Measurements from ENCODE around the gene ZSWIM4.

DNA sequence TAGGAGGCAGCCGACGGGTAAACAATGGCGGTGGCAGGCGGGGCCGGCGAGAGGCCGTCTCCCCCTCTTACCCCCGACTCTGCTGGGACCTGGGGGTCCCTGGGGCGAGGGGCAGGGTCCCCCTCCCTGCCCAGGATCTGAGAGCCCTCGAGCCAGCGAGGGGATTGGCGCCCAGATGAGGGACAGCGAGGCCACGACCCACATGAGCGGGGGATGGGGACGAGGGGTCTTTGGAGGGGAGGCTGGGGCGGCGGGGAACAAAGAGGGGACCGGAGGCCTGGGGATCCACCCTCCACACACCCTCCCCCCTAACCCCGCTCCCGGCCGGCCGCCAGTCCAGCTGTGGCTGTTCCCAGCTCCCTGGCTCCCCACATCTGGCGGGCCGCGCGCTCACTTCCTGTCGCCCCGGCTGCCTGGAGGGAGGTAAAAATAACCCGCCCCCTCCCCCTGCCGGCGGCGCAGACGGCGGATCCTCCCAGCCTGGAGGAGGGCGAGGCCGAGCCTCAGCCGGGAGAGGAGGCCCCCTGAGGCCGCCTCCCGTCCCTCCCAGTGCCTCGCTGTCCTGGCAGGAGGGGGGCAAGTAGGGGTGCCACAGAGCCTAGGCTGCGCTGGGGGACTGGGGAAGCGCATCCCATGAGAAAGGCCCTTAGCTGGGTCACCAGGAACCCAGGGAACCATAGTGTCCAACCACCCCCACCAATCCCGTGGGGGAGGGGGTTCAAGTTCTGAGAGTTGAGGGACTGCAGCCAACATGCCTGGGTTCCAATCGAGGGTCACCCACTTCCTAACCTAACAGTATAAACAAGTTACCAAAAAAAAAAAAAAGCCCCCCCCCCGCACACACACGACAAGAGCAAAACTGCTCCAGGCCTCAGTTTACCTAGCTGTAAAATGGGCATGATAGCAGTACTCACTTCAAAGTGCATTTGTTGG lies 52.4 kb downstream of the ZSWIM4 start:
- TF ChIP-seq, protein P1, sequence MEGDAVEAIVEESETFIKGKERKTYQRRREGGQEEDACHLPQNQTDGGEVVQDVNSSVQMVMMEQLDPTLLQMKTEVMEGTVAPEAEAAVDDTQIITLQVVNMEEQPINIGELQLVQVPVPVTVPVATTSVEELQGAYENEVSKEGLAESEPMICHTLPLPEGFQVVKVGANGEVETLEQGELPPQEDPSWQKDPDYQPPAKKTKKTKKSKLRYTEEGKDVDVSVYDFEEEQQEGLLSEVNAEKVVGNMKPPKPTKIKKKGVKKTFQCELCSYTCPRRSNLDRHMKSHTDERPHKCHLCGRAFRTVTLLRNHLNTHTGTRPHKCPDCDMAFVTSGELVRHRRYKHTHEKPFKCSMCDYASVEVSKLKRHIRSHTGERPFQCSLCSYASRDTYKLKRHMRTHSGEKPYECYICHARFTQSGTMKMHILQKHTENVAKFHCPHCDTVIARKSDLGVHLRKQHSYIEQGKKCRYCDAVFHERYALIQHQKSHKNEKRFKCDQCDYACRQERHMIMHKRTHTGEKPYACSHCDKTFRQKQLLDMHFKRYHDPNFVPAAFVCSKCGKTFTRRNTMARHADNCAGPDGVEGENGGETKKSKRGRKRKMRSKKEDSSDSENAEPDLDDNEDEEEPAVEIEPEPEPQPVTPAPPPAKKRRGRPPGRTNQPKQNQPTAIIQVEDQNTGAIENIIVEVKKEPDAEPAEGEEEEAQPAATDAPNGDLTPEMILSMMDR (IDR thresholded peaks at IDR 0.05), result no peak
- TF ChIP-seq POLR2A (IDR thresholded peaks at IDR 0.05; ENCODE audit: low read length) (no peak), EHF (CRISPR knock-in tag; IDR thresholded peaks at IDR 0.05) (peak; percentile 23; the same call in 1 of the 2 replicates), MYC (IDR thresholded peaks at IDR 0.05; ENCODE audit: borderline replicate concordance, low read length) (no peak), BHLHE40 (IDR thresholded peaks at IDR 0.05; ENCODE audit: low read depth, low read length) (no peak), RNF2 (IDR thresholded peaks at IDR 0.05; ENCODE audit: borderline replicate concordance, low read depth) (no peak), SREBF2 (IDR thresholded peaks at IDR 0.05) (no peak), RCOR1 (IDR thresholded peaks at IDR 0.05; ENCODE audit: low read depth, low read length) (peak; percentile 66; the same call in 1 of the 2 replicates), CEBPB (IDR thresholded peaks at IDR 0.05) (no peak), PHF8 (IDR thresholded peaks at IDR 0.05; ENCODE audit: borderline replicate concordance, low read depth) (no peak)
- TF ChIP-seq, protein P2, sequence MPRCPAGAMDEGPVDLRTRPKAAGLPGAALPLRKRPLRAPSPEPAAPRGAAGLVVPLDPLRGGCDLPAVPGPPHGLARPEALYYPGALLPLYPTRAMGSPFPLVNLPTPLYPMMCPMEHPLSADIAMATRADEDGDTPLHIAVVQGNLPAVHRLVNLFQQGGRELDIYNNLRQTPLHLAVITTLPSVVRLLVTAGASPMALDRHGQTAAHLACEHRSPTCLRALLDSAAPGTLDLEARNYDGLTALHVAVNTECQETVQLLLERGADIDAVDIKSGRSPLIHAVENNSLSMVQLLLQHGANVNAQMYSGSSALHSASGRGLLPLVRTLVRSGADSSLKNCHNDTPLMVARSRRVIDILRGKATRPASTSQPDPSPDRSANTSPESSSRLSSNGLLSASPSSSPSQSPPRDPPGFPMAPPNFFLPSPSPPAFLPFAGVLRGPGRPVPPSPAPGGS (IDR thresholded peaks at IDR 0.05), result 0 out of 3 replicates have a peak, but pooled peaks have one; percentile 27
- TF ChIP-seq, protein P3, sequence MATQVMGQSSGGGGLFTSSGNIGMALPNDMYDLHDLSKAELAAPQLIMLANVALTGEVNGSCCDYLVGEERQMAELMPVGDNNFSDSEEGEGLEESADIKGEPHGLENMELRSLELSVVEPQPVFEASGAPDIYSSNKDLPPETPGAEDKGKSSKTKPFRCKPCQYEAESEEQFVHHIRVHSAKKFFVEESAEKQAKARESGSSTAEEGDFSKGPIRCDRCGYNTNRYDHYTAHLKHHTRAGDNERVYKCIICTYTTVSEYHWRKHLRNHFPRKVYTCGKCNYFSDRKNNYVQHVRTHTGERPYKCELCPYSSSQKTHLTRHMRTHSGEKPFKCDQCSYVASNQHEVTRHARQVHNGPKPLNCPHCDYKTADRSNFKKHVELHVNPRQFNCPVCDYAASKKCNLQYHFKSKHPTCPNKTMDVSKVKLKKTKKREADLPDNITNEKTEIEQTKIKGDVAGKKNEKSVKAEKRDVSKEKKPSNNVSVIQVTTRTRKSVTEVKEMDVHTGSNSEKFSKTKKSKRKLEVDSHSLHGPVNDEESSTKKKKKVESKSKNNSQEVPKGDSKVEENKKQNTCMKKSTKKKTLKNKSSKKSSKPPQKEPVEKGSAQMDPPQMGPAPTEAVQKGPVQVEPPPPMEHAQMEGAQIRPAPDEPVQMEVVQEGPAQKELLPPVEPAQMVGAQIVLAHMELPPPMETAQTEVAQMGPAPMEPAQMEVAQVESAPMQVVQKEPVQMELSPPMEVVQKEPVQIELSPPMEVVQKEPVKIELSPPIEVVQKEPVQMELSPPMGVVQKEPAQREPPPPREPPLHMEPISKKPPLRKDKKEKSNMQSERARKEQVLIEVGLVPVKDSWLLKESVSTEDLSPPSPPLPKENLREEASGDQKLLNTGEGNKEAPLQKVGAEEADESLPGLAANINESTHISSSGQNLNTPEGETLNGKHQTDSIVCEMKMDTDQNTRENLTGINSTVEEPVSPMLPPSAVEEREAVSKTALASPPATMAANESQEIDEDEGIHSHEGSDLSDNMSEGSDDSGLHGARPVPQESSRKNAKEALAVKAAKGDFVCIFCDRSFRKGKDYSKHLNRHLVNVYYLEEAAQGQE (IDR thresholded peaks at IDR 0.05), result no peak
- TF ChIP-seq, protein P4, sequence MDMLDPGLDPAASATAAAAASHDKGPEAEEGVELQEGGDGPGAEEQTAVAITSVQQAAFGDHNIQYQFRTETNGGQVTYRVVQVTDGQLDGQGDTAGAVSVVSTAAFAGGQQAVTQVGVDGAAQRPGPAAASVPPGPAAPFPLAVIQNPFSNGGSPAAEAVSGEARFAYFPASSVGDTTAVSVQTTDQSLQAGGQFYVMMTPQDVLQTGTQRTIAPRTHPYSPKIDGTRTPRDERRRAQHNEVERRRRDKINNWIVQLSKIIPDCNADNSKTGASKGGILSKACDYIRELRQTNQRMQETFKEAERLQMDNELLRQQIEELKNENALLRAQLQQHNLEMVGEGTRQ (IDR thresholded peaks at IDR 0.05), result no peak

Data from A549 (cell line).